Stimulated activated naive B cell treated with anti-CD40 and anti-IgM and Interleukin-4, amounts not matched to agents 10 μg/mL and 1 μg/mL and 100 μg/mL, for 72 hours (primary cell): ENCODE data around the gene GJA5.
A peak's percentile ranks its signal among the peaks of the same experiment; 100 is the strongest.
"Not testable (repeated sequence)": the region's sequence is repeated elsewhere in the genome, so short reads cannot be mapped to it uniquely, and the experiment has no call there.

Source experiments
- ATAC-seq, 2 donors: fragments of 150-1000 bp; cut with Tn5 transposase; replicated peaks; 2 replicates each; pipeline ENCODE4 v1.10.0; 2021; ENCODE audit warnings: moderate library complexity in 1 of 2
- DNase-seq: peaks from one replicate; pipeline ENCODE4 v3.0.0; 2021
- H3K27ac Mint-ChIP-seq: one replicate; pipeline ENCODE4 v1.8.0; 2022; ENCODE audit warnings: mild to moderate bottlenecking, mixed read lengths
- H3K27me3 Mint-ChIP-seq, 2 donors: one replicate each; pipeline ENCODE4 v1.8.0; 2022; ENCODE audit warnings: mixed read lengths in 2 of 2
- H3K36me3 Mint-ChIP-seq, 2 donors: one replicate each; pipeline ENCODE4 v1.8.0; 2022; ENCODE audit warnings: mixed read lengths in 2 of 2, mild to moderate bottlenecking in 1 of 2
- H3K4me1 Mint-ChIP-seq, 2 donors: one replicate each; pipeline ENCODE4 v1.8.0; 2022; ENCODE audit warnings: mixed read lengths in 2 of 2, mild to moderate bottlenecking in 1 of 2
- H3K4me3 Mint-ChIP-seq, 2 donors: one replicate each; pipeline ENCODE4 v1.8.0; 2022; ENCODE audit warnings: mild to moderate bottlenecking in 2 of 2, mixed read lengths in 2 of 2, moderate library complexity in 1 of 2
- H3K9me3 Mint-ChIP-seq, 2 donors: one replicate each; pipeline ENCODE4 v1.8.0; 2022; ENCODE audit warnings: mixed read lengths in 2 of 2, mild to moderate bottlenecking in 1 of 2

Gene GJA5

DNA sequence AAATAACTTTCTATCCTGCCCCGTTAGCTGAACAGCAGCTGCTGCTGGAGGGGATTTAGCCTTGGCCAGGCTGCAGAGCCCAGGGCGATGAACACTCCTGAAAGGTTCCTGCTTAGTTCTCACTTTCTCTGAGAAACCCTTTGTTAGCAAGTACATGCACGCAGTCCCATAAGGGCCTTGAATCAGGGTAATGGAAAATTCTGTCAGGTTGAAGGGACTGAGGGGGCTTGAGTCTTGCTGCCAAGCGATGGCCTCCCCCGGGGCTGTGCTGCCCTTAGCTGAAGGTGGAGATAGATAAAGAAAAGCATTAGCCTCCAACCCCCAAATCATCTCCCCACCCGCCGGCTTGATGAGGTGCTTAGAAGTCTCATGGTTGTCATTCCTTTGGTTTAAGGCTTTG is 7.9 kb downstream of the GJA5 start:
- DNase-seq: no peak
- Mint-ChIP-seq H3K27me3 (no peaks in the 10 kb centered on the region), H3K9me3 (no peaks in the 10 kb centered on the region), H3K36me3 (no peaks in the 10 kb centered on the region), H3K4me1 (peaks cover 0 to 4% of the 10 kb centered on the region in 2 donors), H3K4me3 (no peak overlapping the region), H3K27ac (no peak overlapping the region)
- no peak for ATAC-seq

DNA sequence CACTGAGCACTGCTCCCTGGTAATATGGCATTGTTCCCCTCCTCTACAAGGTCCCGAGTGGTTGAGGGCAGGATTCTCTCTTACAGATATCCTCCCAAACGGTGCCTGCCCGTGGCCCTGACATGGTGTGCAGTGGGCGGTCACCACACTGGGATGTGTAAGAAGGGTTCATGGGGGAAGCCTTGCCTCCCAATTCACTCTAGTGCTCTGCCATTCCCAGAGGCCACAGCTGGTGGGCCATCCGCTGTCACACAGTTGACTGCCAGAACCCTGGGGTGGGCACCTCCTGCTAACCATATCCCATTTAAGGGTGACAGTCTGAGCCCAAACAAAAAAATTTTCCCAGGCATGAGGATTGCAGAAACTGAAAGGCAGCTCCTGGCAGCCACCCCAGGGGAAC is 9.1 kb downstream of the GJA5 start:
- Mint-ChIP-seq H3K4me1 (no peaks in the 10 kb centered on the region), H3K9me3 (no peaks in the 10 kb centered on the region), H3K4me3 (no peak overlapping the region), H3K27ac (no peak overlapping the region), H3K27me3 (peaks cover 0 to 4% of the 10 kb centered on the region in 2 donors), H3K36me3 (no peaks in the 10 kb centered on the region)
- ATAC-seq (no peak), DNase-seq (no peak)

DNA sequence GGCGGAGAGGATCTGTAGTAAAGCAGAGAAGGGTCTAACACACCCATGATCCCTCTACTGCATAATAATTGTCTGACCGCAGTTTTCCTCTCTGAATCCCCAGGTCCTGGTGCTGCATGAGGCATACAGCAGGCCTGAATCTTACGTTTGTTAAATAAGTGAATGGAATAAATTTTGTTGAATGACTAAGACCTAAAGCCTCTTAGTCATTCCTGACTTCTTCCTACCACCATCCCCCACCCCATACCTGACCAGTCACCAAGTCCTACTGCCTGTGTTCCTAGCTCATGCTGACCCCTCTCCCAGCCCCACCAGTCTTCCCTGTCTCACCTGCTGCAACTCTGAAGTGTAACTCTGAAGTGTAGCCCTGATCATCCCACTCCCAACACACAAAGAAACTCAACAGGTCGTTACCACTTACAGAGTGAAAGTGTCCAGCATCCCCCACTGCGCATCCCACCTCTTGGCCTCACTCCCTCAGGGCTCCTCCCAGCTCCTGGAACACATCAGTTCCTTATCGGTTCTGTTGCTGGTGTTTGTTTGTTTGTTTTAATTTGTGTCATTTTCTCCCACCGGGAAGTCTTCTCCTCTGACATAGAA is 9.7 kb downstream of the GJA5 start:
- Mint-ChIP-seq H3K27ac (no peak overlapping the region), H3K36me3 (no peaks in the 10 kb centered on the region), H3K4me3 (no peak overlapping the region), H3K4me1 (no peaks in the 10 kb centered on the region), H3K27me3 (peaks cover 0 to 4% of the 10 kb centered on the region in 2 donors), H3K9me3 (no peaks in the 10 kb centered on the region)
- ATAC-seq (no peak), DNase-seq (no peak)

DNA sequence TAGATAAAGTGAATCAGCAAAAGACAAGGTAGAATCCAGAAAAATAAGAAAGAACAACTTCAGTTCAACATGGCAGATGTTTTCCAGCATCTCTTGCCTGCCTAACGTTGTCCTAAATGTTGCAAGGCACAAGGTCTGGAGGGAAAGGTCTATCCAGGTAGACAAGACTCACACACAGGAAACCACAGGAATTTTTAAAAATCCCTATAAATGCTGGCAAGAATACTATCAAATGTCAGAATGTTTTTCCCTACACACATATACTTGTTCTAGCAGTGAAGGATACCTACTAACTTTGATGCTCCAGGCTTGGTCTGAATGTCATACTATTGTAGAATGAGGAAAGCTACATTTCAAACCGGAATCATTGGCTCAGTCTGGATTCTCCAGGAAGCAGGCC is 10.6 kb downstream of the GJA5 start:
- ATAC-seq: no peak
- DNase-seq: no peak
- Mint-ChIP-seq H3K27ac (no peak overlapping the region), H3K36me3 (no peaks in the 10 kb centered on the region), H3K4me1 (no peaks in the 10 kb centered on the region), H3K4me3 (no peak overlapping the region), H3K27me3 (peaks cover 0 to 4% of the 10 kb centered on the region in 2 donors), H3K9me3 (no peaks in the 10 kb centered on the region)

DNA sequence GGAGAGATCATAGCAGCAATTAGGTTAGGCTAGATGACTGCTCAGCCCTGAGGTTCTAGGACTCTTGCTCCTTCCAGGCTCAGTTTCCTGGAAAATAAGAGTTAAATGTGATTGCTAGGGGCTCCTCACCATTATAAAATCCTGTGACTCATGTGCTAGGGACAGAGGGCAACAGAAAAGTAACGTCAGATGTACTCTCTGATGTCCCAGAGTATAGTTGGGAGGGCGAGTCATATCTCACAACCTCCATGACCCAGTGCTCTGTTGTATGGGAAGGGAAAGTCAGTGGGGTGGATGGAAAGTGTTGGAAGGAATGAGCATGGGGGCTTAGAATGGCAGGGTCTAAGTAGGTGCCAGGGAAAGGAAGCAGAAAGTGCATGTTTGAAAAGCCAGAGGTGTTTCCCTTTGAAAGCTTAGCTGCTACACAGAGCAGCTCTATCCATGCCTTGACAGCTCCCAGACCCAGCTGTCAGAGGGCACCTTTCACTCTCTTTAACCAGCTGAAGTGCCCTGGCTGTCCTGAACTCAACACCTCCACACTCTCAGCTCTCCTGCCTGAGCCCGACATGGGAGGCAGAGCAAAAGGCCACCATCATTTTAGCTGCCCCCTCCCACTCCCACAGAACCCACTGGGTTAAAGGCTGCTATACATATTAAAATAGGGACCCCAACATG is 11.6 kb downstream of the GJA5 start:
- peaks cover 0 to 4% of the 10 kb centered on the region in 2 donors for H3K27me3 Mint-ChIP-seq
- no peak overlapping the region for H3K27ac Mint-ChIP-seq
- no peaks in the 10 kb centered on the region for H3K36me3 Mint-ChIP-seq
- no peaks in the 10 kb centered on the region for H3K4me1 Mint-ChIP-seq
- no peaks in the 10 kb centered on the region for H3K9me3 Mint-ChIP-seq
- ATAC-seq (no peak), DNase-seq (no peak)
- no peak overlapping the region for H3K4me3 Mint-ChIP-seq

DNA sequence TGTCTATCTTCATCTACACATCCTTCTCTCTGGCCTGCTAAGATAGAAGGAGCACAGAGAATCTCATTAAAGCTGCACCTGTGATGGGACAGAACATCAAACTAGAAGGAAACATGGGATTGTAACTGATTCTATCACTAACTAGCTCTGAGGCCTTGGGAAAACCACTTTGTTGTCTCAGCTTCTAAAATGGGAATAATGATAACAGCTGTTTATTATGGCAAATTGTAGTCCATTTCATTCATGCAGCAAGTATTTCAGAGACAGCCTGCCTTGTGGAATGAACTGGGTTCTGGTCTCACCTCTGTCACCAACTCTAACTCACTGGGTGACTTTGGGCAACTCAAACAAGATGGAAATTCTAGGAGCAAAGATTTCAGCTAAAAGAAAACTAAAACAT is 12.4 kb downstream of the GJA5 start:
- ATAC-seq (no peak), DNase-seq (no peak)
- Mint-ChIP-seq H3K4me3 (no peak overlapping the region), H3K4me1 (no peaks in the 10 kb centered on the region), H3K27ac (no peak overlapping the region), H3K9me3 (no peaks in the 10 kb centered on the region), H3K36me3 (no peaks in the 10 kb centered on the region), H3K27me3 (peaks cover 0 to 4% of the 10 kb centered on the region in 2 donors)

DNA sequence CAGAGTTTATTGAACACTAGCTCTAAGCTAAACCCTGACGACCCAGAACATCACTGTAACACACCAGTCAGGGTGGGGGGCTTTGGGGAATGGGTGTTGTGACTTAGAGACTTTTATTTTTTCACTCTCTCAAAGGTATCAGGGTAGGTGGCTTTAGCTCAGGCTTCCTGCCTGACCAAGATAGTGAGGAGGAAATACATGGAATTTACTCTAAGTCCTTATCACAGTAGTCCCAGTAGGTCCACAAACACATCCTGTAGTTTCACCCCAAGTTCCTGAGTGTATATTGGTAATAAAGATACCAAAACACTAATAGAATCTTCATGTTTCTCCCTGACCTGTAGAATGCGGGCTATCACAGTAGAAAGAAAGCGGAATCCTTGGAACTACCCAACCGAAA is 15.1 kb downstream of the GJA5 start:
- Mint-ChIP-seq H3K9me3 (no peaks in the 10 kb centered on the region), H3K4me1 (no peaks in the 10 kb centered on the region), H3K36me3 (no peaks in the 10 kb centered on the region), H3K27ac (no peak overlapping the region), H3K4me3 (no peak overlapping the region), H3K27me3 (peaks cover 0 to 13% of the 10 kb centered on the region in 2 donors)
- ATAC-seq (no peak), DNase-seq (no peak)

DNA sequence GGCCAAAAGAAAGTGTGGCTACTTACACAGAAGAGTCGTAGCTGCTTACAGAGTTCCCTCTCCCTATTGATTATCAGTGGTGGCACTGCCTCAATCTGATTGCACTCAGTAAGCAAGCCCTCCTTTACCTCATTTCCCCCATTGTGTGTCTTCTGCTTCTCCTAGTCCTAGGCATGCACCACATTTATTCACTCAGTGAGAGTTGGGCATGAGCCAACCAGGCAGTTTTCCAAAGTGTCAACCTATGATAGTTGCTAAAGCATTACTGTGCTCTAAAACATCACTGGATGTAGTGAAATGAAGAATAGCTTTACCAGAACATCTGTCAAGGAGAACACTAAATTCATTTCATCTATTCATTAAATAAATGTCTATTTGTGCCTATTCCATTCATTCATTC is 19.3 kb downstream of the GJA5 start:
- no peaks in the 10 kb centered on the region for H3K9me3 Mint-ChIP-seq
- no peaks in the 10 kb centered on the region for H3K4me1 Mint-ChIP-seq
- H3K4me3 Mint-ChIP-seq: no peak overlapping the region

DNA sequence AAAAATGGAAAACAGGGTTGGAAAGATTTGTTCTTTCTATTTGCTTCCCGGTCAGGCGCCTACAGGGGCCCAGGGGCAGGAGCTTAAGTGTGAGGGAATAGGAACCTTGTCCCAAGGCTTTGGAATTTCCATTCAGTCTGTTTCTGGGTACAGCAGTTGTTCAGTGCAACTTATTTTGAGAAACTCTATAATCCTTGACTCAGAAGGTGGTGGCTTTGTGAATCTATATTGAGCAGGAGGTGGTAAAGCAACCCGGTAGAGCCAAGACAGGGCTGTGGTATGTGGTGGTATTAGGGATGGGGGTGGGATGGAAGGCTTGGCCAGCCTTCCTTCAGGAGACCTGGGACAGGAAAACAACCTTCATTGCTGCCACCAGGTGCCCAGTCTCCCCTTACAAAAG is 20.0 kb downstream of the GJA5 start:
- H3K27me3 Mint-ChIP-seq: peaks cover 0 to 12% of the 10 kb centered on the region in 2 donors
- H3K9me3 Mint-ChIP-seq: no peaks in the 10 kb centered on the region
- no peak overlapping the region for H3K4me3 Mint-ChIP-seq
- no peaks in the 10 kb centered on the region for H3K4me1 Mint-ChIP-seq
- H3K36me3 Mint-ChIP-seq: no peaks in the 10 kb centered on the region
- ATAC-seq (no peak), DNase-seq (no peak)
- no peak overlapping the region for H3K27ac Mint-ChIP-seq

More for the DNA sequence above, 19.3 kb downstream of the GJA5 start:
- no peaks in the 10 kb centered on the region for H3K36me3 Mint-ChIP-seq
- H3K27ac Mint-ChIP-seq: no peak overlapping the region
- ATAC-seq (no peak), DNase-seq (no peak)
- peaks cover 0 to 8% of the 10 kb centered on the region in 2 donors for H3K27me3 Mint-ChIP-seq

DNA sequence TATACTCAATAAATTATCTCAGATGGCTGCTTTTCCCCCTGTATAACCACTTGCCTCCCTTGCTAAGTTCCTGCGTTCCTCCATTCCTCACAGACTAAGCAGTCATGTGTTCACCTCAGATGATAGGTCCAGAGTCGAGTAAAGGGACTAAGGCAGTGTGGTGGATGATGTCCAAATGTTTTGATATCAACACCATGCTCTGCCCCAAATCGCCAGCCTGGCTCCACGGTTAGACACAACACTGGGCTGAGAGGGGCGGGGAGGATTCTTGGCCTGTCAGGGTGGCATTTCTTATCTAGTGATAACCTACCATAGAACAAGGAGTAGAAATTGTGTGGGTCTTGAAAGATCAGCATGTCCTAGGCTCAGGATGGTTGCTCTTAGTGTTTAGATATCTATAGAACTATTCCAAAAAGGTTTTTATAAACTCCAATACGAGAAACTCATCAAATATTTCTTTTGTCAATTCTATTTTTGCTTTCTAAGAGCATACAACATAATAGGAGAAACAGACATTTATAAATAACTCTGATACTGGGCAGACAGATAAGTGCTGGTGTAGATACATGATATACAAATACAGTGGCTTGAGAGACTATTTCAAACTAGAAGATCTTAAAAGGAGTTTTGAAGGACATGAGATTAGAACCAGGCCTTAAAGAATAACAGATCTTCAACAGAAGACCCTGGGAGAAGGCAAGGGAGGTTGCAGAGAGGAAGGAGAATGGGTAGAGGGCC is 21.5 kb downstream of the GJA5 start:
- DNase-seq (no peak), ATAC-seq (no peak)
- Mint-ChIP-seq H3K27ac (no peak overlapping the region), H3K36me3 (no peaks in the 10 kb centered on the region), H3K4me1 (no peaks in the 10 kb centered on the region), H3K4me3 (no peak overlapping the region), H3K27me3 (peaks cover 0 to 12% of the 10 kb centered on the region in 2 donors), H3K9me3 (no peaks in the 10 kb centered on the region)

DNA sequence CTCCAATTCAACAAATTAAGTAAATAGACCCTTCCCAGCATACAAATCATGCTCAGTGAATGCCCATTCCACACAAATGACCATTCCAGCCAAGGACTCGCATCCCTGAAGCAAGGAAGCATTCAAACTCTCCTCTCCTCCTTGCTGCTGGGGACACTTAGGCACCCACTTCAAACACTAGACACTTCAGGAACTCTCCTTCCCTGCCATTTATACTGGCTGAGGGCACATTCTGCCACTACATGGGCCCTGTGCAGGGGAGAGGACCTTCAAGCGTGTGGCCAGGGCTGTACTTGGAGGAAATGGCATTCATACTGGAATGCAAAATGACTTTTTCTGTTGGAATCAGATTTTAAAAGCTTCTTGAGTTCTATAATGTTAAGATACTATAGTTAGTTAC is 22.3 kb downstream of the GJA5 start:
- ATAC-seq: no peak
- no peaks in the 10 kb centered on the region for H3K36me3 Mint-ChIP-seq
- H3K4me1 Mint-ChIP-seq: no peaks in the 10 kb centered on the region
- H3K4me3 Mint-ChIP-seq: no peak overlapping the region
- H3K27me3 Mint-ChIP-seq: peaks cover 0 to 12% of the 10 kb centered on the region in 2 donors
- H3K9me3 Mint-ChIP-seq: no peaks in the 10 kb centered on the region
- H3K27ac Mint-ChIP-seq: no peak overlapping the region
- DNase-seq: no peak

DNA sequence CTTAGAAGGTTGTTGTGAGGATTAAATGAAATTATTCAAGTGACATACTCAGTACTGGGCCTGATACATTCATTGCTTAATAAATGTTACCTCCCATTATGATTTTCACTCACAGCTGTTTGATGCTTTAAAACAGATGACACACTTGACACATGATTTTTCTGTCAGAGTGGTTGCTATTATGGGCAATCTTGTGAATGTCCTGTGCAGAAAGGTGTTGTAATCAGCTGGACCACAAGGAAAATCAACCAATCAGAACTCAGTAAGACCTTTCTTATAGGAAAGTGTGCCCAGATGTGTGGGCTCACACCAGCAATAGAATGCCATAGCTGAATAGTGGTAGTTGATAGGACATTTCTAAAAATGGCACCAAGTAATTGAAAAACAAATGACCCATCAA is 23.5 kb downstream of the GJA5 start:
- H3K27ac Mint-ChIP-seq: no peak overlapping the region
- ATAC-seq: no peak

DNA sequence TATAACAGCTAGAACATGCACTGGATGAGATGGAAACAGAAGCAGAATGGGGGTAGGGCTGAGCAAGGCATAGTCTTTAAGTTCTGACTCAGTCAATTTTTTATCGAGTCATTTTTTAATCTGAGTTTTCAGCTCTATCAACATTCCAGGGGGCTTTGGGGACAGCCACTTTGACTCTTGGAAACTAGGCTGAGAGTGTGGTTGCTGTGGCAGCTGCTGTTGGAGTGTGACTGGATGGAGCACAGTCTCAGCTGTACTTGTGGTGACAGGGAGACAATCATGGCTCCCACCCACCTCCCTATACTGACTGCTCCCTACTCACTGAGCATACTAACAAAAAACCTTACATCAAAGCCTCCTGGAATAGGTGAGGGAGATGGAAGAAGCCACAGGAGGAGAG is 25.0 kb downstream of the GJA5 start:
- peak overlapping the region; percentile 48 for H3K27ac Mint-ChIP-seq

More for the DNA sequence above, 23.5 kb downstream of the GJA5 start:
- H3K9me3 Mint-ChIP-seq: no peaks in the 10 kb centered on the region
- H3K4me3 Mint-ChIP-seq: no peak overlapping the region
- H3K27me3 Mint-ChIP-seq: peaks cover 6 to 14% of the 10 kb centered on the region in 2 donors
- H3K36me3 Mint-ChIP-seq: no peaks in the 10 kb centered on the region
- H3K4me1 Mint-ChIP-seq: no peaks in the 10 kb centered on the region
- no peak for DNase-seq

DNA sequence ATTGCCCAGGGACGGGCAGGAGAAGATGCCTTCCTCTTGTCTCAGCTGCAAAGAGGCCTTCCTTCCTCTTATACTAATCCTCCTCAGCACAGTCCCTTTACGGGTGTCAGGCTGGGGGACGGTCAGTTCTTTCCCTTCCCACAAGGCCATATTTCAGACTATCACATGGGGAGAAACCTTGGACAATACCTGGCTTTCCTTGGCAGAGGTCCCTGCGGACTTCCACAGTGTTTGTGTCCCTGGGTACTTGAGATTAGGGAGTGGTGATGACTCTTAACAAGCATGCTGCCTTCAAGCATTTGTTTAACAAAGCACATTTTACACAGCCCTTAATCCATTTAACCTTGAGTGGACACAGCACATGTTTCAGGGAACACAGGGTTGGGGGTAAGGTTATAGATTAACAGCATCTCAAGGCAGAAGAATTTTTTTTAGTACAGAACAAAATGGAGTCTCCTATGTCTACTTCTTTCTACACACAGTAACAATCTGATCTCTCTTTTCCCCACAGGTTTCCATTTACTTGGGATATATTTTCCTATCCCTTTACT is 26.0 kb downstream of the GJA5 start:
- not testable (repeated sequence) for ATAC-seq, H3K9me3 Mint-ChIP-seq, H3K4me3 Mint-ChIP-seq, H3K36me3 Mint-ChIP-seq, H3K4me1 Mint-ChIP-seq, DNase-seq, H3K27ac Mint-ChIP-seq
- peaks cover 19 to 20% of the 10 kb centered on the region in 2 donors for H3K27me3 Mint-ChIP-seq

More for the DNA sequence above, 25.0 kb downstream of the GJA5 start:
- H3K36me3 Mint-ChIP-seq: no peaks in the 10 kb centered on the region
- no peaks in the 10 kb centered on the region for H3K4me1 Mint-ChIP-seq
- no peak overlapping the region for H3K4me3 Mint-ChIP-seq
- no peak for ATAC-seq
- no peaks in the 10 kb centered on the region for H3K9me3 Mint-ChIP-seq
- DNase-seq: no peak
- peaks cover 14 to 20% of the 10 kb centered on the region in 2 donors for H3K27me3 Mint-ChIP-seq

DNA sequence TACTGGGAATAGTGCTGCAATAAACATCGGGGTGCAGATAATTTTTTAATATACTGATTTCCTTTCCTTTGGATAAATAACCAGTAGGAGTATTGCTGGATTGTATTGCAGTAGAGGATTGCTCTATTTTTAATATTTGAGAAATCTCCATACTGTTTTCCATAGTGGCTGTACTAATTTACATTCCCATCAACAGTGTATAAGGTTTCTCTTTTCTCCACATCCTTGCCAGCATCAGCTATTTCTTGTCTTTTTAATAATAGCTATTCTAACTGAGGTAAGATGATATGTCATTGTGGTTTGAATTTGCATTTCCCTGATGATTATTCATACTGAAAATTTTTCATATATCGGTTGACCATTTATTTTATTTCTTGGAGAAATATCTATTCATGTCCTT is 31.1 kb downstream of the GJA5 start:
- no peak for DNase-seq
- no peaks in the 10 kb centered on the region for H3K4me1 Mint-ChIP-seq
- H3K27me3 Mint-ChIP-seq: peaks cover 15 to 20% of the 10 kb centered on the region in 2 donors
- H3K4me3 Mint-ChIP-seq: no peak overlapping the region
- H3K27ac Mint-ChIP-seq: no peak overlapping the region
- H3K36me3 Mint-ChIP-seq: no peaks in the 10 kb centered on the region
- no peak for ATAC-seq
- no peaks in the 10 kb centered on the region for H3K9me3 Mint-ChIP-seq
